Measurements from ENCODE around the gene TSEN34.
A peak's percentile ranks its signal among the peaks of the same experiment; 100 is the strongest.

Gene TSEN34

DNA sequence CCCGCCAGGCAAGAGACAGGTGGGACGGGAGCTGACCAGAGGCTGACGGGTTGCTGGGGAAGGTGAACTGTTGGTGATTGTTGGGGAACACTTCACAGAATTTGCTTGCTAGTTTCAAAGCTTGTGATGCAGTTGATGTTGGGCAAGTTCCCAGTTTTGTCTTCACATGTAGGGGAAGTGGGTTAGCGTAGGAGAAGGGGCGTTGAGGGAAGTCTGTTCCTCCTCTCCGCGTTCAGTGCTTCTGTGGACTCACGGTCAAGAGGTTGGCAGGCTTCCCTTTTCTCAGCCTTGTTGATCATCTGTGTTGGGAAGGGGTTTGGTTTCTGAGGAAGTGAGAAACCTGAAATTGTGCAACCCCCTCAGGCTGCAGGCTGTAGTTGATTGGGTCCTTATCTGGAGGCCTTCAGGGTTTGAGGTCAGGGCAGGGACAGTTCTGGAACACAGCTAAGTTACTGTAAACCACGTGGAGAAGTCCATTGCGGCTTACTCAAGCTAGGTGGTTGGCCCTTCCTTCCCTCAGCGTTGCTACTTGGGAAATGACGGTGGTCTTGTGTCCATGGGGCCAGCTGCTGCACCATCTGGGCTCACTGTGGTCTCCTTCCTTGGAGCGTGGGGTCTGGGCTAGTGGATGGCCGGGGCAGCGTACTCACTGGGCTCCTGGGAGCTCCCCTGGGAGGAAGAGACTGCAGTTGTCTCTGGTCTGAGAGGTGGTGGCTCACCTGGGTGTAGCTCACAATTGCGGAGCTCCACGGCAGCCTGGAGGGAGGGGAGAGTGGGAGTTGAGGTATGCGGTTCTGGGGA, 17.1 kb downstream of the TSEN34 start:
- H4K20me1 ChIP-seq (ENCODE audit: insufficient read depth, low read length) = peaks cover 83% of the 10 kb centered on the region

DNA sequence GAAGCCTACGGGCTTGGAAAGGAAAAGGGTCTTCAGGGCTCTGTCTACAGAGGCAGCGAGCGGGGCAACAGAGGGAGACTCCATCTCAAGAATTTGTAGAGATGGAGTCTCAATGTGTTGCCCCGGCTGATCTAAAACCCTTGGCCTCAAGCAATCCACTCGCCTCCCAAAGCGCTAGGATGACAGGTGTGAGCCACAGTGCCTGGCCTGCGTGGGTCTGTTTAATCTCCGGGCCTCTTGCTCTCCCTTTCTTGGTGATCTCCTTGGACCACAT, 17.6 kb downstream of the TSEN34 start:
- Histone ChIP-seq H3K9me3 (ENCODE audit: insufficient read depth, low read length, severe bottlenecking) (no peaks in the 10 kb centered on the region), H3K27ac (ENCODE audit: low read length) (no peak overlapping the region), H3K4me3 (ENCODE audit: low read depth in 1 of 2, low read length in 2 of 2) (no peak overlapping the region), H3K27me3 (ENCODE audit: insufficient read depth, low read length, poor library complexity) (no peaks in the 10 kb centered on the region), H3K4me1 (ENCODE audit: insufficient read depth, low read length) (peaks cover 28% of the 10 kb centered on the region), H4K20me1 (ENCODE audit: insufficient read depth, low read length) (peaks cover 78% of the 10 kb centered on the region), H3K36me3 (ENCODE audit: insufficient read depth, low read length) (peaks cover 71% of the 10 kb centered on the region), H2AFZ (ENCODE audit: low read depth, low read length) (no peak overlapping the region), H3K79me2 (ENCODE audit: insufficient read depth, low read length) (peaks cover 56% of the 10 kb centered on the region), H3K9ac (ENCODE audit: low read depth, low read length) (no peak overlapping the region), H3K4me2 (ENCODE audit: insufficient read depth, low read length) (no peak overlapping the region)
- ATAC-seq (ENCODE audit: insufficient read depth, low read depth) (peak; percentile 28), DNase-seq (no peak)
- no peak for TF ChIP-seq EZH2 (IDR thresholded peaks at IDR 0.05; ENCODE audit: borderline replicate concordance, low read depth, low read length, severe bottlenecking)
- TF ChIP-seq, protein P1, sequence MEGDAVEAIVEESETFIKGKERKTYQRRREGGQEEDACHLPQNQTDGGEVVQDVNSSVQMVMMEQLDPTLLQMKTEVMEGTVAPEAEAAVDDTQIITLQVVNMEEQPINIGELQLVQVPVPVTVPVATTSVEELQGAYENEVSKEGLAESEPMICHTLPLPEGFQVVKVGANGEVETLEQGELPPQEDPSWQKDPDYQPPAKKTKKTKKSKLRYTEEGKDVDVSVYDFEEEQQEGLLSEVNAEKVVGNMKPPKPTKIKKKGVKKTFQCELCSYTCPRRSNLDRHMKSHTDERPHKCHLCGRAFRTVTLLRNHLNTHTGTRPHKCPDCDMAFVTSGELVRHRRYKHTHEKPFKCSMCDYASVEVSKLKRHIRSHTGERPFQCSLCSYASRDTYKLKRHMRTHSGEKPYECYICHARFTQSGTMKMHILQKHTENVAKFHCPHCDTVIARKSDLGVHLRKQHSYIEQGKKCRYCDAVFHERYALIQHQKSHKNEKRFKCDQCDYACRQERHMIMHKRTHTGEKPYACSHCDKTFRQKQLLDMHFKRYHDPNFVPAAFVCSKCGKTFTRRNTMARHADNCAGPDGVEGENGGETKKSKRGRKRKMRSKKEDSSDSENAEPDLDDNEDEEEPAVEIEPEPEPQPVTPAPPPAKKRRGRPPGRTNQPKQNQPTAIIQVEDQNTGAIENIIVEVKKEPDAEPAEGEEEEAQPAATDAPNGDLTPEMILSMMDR (IDR thresholded peaks at IDR 0.05; ENCODE audit: borderline replicate concordance, extremely low read depth, low read length, poor library complexity, severe bottlenecking) = no peak

More for the DNA sequence above, 17.1 kb downstream of the TSEN34 start:
- no peak overlapping the region for H3K9ac ChIP-seq (ENCODE audit: low read depth, low read length)
- no peak for TF ChIP-seq EZH2 (IDR thresholded peaks at IDR 0.05; ENCODE audit: borderline replicate concordance, low read depth, low read length, severe bottlenecking)
- TF ChIP-seq, protein P1 (IDR thresholded peaks at IDR 0.05; ENCODE audit: borderline replicate concordance, extremely low read depth, low read length, poor library complexity, severe bottlenecking) = no peak
- H3K27ac ChIP-seq (ENCODE audit: low read length) = no peak overlapping the region
- peaks cover 61% of the 10 kb centered on the region for H3K79me2 ChIP-seq (ENCODE audit: insufficient read depth, low read length)
- H3K4me3 ChIP-seq (ENCODE audit: low read depth in 1 of 2, low read length in 2 of 2) = no peak overlapping the region
- no peak overlapping the region for H3K4me2 ChIP-seq (ENCODE audit: insufficient read depth, low read length)
- no peak overlapping the region for H2AFZ ChIP-seq (ENCODE audit: low read depth, low read length)
- DNase-seq (peak; percentile 30), ATAC-seq (ENCODE audit: insufficient read depth, low read depth) (peak; percentile 31)
- H3K36me3 ChIP-seq (ENCODE audit: insufficient read depth, low read length) = peaks cover 76% of the 10 kb centered on the region
- H3K4me1 ChIP-seq (ENCODE audit: insufficient read depth, low read length) = peaks cover 33% of the 10 kb centered on the region
- H3K9me3 ChIP-seq (ENCODE audit: insufficient read depth, low read length, severe bottlenecking) = no peaks in the 10 kb centered on the region
- H3K27me3 ChIP-seq (ENCODE audit: insufficient read depth, low read length, poor library complexity) = no peaks in the 10 kb centered on the region

DNA sequence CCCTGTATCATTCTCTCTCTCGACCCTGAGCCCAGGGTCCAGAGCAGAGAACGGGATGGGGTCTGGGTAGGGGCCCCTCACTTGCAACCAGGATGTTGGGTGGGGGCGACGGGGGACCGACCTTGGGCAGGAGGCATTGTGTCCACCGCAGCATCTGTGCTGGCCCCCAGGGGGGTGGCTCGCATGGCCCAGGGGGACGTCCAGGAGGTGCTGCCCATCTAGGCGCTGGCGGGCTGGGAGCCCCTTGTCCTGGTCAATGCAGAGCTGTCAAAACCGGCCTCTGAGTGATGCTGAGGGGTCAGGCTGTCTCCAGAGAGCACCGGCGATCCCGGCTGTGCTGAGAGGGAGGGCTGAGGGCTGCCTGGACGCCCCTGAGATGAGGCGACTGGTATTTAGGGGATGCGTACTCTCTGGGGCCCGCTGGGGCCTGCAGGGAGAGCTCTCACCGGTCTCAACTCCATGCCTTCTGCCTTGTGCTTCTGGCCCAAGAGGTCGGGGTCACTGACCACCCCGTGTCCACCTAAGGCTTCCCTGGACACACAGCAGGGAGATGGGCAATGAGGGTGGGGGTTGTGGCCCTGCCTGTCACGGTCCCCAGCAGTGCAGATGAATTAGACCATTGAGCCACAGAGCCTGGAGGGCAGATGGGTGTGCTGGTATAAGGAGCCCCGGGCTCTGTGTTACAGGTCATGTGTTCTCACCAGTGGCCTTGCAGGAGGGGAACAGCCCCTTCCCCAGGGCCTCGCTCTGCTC, 18.1 kb downstream of the TSEN34 start:
- ATAC-seq (ENCODE audit: insufficient read depth, low read depth) (peak; percentile 32), DNase-seq (no peak)
- Histone ChIP-seq H3K79me2 (ENCODE audit: insufficient read depth, low read length) (peaks cover 51% of the 10 kb centered on the region), H4K20me1 (ENCODE audit: insufficient read depth, low read length) (peaks cover 72% of the 10 kb centered on the region), H3K27me3 (ENCODE audit: insufficient read depth, low read length, poor library complexity) (no peaks in the 10 kb centered on the region), H3K9ac (ENCODE audit: low read depth, low read length) (no peak overlapping the region), H3K9me3 (ENCODE audit: insufficient read depth, low read length, severe bottlenecking) (no peaks in the 10 kb centered on the region), H3K4me2 (ENCODE audit: insufficient read depth, low read length) (no peak overlapping the region), H3K4me3 (ENCODE audit: low read depth in 1 of 2, low read length in 2 of 2) (no peak overlapping the region), H3K4me1 (ENCODE audit: insufficient read depth, low read length) (peaks cover 24% of the 10 kb centered on the region), H3K27ac (ENCODE audit: low read length) (no peak overlapping the region), H3K36me3 (ENCODE audit: insufficient read depth, low read length) (peaks cover 66% of the 10 kb centered on the region), H2AFZ (ENCODE audit: low read depth, low read length) (no peak overlapping the region)
- TF ChIP-seq EZH2 (IDR thresholded peaks at IDR 0.05; ENCODE audit: borderline replicate concordance, low read depth, low read length, severe bottlenecking) = no peak

Data from DND-41 (cell line).